Stimulated activated CD8-positive, alpha-beta memory T cell treated with anti-CD3 and anti-CD28 coated beads, Interleukin-7, amount 100 ng/mL, for 4 hours (primary cell): ENCODE data around the gene PPP2R5C.
"Not testable (repeated sequence)": the region's sequence is repeated elsewhere in the genome, so short reads cannot be mapped to it uniquely, and the experiment has no call there.

ENCODE experiments used
- DNase-seq, 2 donors: peaks; one replicate each; pipeline ENCODE4 v3.0.0-alpha.2; 2020; ENCODE audit warnings: low read depth in 2 of 2

Gene PPP2R5C

DNA sequence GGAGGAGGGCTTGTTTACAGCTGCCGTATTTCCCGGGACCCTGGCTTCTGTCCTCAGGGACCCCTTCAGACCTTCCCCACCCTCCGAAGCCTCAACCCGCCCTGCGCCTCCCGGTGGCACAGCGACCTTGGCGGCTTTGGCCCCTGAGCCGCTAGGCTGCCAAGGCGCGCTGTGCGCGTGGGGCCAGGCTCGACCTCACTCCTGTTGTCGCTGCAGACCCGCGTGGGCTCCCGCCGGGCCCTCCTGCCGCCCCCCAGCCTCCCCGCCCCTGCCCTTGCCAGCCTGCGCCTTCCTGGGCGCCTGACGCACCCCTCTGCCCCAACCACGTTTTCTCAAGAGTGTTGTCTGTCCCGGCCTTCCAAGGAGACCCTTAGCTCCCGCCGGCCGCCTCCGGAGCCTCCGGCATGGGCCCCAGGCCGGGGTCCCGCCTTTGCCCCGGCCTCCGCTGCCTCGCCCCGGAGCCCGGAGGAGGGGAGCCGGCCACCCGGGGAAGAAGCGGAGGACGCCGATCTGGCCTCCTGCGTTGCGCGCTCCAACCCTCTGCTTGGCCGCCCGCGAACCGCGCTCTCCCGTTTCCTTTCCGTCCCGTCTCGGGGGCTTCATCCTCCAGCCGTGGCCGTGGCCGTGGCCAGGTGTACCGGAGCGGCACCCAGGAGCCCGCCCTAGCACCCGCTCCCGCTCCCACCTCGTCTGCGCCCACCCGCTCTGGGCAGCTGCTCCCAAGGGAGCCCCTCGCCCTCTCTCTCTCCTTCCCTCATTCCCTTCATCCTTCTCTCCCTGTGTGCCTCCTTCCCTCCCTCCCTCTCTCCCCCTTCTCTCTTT is 19.9 kb downstream of the PPP2R5C start:
- peak in 1 of 2 donors; percentile 35 for DNase-seq

DNA sequence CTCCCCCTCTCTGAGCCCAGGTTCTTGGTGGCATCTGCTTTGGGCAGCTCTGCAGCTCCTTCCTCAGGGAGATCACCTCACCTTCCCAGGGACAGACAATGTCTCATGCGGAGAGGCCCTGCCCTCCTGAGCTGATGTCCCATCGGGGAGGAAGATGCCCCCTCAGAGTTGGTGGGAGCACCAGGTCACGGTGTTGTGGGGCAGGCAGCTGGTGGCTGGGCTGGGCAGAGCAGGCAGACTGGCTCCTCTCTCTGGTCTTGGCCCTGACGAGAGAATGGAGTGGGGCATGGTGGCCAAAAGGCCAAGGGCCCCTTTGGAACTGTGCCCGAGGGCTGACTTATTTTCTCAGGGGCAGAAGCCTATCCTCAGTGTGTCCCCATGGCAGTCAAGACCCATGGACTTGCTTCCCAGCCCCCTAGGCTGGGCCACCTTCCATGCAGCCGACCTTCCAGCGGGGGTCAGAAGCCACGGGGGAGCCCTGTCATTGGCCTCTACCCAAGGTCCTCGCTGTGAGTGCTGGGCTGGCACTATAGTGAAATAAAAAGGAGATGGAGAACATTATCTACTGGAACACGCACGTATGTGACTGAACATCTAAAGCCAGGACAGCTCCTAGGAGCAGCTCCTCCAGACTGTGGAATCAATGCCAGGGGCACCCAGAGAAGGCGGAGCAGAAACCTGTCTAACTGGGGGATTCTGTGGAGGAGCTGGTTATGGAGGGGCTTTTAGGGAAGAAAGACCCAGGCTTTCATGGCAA is 21.9 kb downstream of the PPP2R5C start:
- no peak for DNase-seq

DNA sequence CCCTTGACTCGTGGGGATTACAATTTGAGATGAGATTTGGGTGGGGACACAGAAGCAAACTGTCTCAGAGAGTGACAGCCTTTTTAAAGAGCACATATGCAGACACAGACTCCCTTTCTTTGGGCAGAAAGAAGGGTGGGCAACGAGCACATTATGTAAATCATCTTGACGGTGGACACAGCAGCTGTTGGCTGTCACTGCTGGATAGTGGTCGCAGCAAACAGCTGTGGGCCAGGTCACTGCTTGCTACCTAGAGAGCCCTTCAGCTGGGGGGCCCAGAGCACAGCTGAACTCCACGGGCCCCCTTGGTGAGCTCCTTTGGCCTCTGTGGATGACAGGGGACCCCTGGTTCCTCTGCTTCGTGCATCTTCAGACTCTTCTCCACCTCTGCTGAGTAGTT is 23.1 kb downstream of the PPP2R5C start:
- DNase-seq: no peak

DNA sequence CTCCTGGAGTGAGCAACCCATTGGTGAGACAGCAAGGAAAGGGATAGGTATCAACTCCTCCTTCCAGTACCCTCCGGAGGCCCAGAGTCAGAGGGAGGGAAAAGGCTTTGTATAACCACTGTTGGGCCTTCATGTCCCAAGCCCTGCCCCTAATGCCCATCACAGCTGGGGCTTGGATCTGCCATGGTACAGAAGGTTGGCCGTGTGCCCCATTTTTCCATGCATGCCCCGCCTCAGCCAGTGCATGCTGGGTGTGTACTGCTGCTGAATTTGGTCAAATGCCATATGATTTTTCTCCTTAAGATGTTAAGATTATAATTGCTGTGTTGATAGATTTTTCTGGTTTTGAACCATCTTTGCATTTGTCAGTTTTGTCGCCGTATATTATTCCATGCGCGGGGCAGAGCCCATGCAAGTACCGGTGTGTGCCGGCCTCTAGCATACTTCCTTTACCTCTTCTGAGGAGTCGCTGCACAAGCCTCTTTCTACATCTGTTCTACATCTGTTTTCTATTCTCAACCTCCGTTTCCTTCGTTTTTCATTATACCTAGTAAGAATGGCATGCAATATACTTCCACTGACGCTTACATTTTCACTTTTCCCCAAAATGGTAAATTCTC is 26.6 kb downstream of the PPP2R5C start:
- no peak for DNase-seq

DNA sequence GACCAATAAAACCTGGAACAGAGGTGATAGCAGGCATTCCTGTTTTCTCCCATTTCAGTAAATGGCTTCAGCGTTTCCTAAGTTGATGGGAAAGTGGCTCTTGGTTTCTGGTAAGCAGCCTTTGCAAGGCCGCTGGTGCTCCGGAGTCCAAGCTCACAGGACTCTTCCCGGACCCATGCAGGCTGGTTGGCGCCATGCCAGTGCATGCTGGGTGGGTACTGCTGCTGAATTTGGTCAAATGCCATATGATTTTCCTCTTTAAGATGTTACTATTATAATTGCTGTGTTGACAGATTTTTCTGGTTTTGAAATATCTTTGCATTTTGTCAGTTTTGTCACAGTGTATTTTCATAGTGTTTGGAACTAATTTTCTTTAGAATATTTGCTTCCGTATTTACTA is 27.7 kb downstream of the PPP2R5C start:
- DNase-seq: no peak

DNA sequence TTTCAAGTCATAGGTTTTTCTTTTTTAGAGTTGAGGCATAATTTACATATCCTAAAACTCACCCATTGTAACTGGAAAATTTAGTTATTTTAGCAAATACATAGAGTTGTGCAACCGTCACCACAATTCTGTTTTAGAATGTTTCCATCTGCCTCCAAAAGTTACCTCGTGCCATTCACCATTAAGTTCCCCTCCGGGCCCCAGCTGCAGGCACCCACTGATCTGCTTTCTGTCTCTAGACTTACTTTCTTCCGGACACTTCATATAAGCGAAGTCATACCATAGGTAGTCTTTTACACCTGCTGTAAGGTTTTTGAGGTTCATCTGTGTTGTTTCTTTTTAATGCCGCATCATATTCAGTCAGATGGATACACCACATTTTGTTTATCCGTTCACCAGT is 28.7 kb downstream of the PPP2R5C start:
- no peak for DNase-seq

DNA sequence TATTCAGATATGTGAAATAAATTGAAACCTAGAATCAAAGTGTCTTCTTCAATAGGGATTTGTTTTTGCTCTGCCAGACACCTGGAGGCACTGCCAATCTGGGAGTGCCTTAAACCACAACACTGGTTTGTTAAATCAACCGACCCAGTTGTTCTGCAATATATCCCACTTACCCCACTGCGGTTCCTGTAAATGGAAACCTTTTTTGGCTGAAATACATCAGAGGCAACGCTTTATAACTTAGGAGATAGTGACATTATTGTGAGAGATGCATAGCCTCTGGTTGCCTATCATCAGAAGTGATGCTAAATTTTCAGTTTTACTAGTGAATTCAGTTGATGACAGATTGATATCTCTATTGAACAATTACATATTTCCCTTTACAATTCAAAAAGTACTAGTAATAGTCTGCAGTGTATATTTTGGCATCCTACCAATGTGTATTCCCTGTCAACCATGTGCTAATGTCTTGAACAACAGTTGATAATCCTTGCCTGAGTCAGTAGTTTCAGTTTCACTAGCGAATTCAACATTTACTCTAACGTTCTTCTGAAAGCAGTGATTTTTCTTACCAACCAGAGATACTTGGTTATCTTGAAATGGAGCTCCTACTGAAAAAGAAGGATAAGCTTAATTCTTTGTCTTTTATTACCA is 30.5 kb downstream of the PPP2R5C start:
- no peak for DNase-seq

DNA sequence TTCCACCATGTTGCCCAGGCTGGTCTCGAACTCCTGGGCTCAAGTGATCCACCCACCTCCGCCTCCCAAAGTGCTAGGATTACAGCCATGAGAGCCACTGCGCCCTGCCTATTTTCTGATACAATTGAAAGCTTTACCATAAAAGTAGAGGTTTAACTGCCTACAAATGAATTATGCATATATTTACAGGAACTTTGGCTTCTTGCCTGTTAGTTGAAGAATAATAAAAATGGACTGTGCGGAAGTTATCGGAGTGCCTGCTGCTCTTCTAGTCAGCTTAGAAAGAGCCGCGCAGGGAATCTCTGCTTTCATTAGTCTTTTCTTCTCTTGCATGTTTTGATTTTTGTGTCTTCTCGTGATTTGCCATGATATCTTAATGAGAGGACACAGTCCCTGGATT is 34.5 kb downstream of the PPP2R5C start:
- no peak for DNase-seq

DNA sequence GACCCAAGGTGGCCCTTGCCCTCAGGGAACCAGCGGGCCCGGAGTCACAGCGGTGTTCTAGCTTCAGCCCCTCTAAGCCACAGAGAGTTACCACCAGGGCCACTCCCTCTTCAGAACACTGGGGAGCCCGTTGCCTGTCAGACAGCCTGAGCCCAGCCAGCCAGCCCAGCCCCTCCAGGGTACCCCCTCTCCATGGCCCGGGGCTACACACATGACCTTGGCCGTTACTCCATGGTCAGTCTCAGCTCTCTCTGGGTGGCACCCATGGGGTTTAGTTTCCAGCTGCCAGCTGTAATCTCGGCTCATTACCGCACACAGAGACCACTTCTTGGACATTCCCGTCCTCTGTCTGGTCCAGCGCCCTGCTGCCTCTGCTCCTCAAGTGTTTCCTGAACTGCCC is 35.0 kb downstream of the PPP2R5C start:
- DNase-seq: no peak

DNA sequence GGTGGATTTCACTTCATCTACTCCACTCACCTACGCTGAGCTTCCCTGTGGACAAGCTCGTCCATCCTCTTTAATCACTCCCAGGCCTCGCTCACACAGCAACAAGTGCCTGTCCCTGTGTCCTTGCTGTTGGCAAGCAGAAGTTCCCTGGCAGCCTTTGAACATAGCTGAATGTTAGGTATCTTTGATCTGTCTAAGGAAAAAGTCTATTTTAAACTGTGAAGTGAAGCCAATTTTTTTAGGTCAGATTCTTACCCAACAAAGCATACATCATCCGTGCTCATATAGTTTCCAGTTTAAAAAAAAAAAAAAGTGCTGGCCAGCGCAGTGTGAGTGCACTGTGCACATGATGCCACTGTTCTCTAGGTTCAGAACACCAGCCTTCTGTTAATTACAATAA is 36.3 kb downstream of the PPP2R5C start:
- no peak for DNase-seq

DNA sequence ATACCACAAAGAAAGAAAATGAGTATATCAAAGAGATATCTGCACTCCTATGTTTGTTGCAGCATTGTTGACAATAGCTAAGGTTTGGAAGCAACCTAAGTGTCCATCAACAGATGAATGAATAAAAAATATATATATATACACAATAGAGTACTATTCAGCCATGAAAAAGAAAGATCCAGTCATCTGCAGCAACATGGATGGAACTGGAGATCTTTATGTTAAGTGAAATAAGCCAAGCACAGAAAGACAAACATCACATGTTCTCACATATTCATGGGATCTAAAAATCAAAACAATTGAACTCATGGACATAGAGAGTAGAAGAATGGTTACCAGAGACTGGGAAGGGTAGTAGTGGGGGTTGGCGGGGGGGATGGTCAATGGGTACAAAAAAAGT is 42.9 kb downstream of the PPP2R5C start:
- not testable (repeated sequence) for DNase-seq

DNA sequence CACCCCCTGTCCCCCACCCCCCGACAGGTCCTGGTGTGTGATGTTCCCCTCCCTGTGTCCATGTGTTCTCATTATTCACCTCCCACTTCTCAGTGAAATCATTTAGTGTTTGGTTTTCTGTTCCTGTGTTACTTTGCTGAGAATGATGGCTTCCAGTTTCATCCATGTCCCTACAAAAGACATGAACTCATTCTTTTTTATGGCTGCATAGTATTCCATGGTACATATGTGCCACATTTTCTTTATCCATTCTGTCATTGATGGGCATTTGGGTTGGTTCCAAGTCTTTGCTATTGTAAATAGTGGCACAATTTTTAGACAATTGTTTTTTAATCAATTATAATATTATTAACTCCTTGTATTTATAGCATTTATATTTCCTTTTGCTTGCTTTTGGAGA is 44.7 kb downstream of the PPP2R5C start:
- DNase-seq: not testable (repeated sequence)

DNA sequence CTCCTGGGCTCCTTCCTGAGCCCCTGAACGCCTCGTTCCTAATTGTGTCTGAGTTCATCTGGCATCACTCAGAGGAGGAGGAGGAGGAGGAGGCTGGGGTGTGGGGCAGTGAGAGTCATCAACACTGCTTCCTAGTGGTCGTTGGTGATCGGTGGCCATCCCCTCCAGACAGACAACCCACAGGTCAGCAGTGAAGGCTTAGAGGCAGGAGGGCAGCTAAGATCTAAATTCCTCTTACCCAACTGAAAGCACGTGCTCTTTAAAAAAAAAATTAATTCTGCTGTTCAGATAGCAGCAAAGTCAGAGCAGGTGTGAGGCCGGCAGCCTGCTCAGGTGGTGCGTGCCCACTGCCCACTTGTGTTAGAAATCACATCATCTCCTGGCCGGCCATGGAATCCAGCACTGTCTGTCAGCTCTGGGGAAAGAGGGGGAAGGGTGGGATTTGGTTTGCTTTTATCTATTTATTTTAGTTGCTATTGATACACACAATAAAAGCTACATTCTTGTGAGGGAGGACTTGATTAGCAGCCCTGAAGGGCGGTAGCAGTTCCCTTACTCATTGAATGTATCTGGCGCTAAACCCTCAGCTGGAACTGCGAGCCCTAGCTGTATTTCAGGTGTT is 46.6 kb downstream of the PPP2R5C start:
- no peak for DNase-seq

DNA sequence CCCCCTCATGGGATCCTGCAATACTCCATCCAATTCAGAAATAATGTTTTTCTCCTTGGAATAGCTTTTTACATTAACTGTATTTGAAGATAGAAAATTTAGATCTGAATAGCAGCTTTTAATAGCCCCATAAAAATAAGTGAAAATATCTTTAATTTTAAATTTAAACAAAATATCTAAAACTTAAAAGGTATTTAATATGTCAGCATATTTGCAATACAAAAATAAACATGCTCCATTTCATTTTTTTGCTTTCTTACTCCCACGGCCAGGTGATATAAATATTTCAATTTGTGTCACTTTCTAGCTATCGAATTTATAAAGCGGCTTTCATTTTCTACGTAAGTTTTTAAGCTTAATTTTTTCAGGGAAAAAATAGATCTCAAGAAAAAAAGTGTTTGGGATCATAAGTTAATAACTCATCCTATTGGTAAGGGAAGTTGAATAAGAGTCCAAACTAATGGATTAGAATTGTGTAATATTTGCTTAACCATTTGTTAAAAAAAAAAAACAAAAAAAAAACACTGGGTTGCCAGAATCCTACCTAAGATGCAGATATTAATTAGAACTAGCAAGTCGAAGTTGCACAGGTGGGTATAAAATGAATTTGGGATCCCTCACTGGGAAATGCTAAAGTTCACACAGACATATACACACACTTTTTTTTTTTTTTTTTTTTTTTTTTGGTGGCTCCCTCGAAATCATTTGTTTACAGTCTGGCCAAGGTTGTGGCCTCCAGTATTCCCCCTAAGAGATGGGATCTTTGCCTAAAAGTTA is 47.6 kb downstream of the PPP2R5C start:
- no peak for DNase-seq

DNA sequence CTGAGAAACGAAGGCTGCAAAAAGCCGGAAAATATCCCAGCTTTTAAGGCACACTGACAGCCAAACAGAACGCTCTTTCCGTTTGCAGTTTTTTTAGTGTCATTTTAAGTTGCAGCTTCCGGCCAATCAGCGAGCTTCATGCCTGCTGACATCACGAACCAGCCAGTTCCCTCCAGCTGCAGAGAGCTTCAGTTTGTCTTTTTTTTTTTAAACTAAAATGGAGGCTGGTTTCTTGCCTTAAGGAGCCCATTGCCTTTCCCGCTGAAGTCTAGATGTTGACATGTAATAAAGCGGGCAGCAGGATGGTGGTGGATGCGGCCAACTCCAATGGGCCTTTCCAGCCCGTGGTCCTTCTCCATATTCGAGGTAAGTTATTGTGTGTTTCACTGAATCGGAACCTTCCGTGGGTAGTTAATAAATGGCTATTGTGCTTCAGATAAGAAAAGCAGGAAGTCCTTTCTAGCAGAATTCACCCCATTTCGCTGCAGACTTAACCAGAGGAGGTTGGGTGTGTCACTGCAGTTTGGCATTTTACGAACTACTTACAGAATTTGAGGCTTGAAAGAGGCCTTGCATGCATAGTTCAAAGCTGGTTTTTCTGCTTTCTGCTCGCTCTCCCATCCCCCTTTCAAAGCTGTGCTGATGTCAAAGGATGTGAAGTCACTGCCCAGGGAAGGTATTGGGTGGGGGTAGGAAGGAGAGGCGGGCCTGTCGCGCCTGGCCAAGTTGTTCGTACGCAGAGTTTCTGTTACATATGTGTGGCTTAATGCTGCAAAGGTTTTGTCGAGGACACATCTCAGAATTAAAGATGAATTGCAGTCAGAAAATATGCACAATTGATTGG is 48.4 kb downstream of the PPP2R5C start:
- DNase-seq: peak; percentile 70 to 73

DNA sequence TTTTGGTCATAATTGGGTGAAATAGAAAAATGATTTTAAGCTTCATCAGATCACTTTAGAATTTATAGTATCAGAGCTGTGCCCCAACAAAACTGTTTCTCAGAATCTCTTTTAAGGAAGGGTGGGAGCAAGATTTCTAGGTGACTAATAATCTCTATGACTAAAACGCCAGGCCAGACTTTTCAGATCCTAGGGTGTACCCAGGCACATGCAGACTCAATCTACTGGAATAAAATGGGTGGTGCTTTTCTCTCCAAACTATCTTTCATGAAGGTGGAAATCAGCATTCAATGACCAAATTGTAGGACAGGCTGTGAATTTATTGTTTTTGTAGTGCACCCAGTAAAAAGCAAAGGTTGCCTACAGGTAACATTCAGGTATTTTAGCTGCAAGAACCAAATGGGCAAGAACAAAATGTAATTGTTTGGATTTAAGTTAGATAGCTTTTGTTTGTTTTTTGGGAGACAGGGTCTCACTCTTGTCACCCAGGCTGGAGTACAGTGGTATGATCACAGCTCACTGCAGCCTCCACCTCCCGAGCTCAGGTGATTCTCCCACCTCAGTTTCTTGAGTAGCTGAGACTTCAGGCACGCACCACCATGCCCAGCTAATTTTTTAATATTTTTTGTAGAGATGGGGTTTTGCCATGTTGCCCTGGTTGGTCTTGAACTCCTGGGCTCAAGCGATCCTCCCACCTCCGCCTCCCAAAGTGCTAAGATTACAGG is 49.5 kb downstream of the PPP2R5C start:
- no peak for DNase-seq

DNA sequence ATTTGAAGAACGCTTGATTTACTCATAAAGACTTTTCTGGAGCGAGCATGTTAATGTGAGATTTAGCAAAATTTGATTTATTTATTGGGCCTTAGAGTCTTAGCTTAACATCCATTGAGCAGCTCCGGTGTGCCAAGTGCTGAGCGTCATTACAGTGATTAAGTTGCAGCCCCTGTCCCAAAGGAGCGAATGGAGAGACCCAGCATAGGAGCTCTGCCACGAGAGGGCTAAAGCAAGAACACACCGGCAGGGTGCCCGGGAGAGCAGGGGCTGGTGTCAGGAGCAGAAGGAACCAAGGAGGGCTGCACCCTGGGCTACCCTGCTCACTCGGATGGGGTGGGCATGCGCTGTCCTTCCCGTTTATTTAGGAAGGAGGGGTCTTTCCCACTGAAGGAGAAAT is 50.6 kb downstream of the PPP2R5C start:
- DNase-seq: no peak

DNA sequence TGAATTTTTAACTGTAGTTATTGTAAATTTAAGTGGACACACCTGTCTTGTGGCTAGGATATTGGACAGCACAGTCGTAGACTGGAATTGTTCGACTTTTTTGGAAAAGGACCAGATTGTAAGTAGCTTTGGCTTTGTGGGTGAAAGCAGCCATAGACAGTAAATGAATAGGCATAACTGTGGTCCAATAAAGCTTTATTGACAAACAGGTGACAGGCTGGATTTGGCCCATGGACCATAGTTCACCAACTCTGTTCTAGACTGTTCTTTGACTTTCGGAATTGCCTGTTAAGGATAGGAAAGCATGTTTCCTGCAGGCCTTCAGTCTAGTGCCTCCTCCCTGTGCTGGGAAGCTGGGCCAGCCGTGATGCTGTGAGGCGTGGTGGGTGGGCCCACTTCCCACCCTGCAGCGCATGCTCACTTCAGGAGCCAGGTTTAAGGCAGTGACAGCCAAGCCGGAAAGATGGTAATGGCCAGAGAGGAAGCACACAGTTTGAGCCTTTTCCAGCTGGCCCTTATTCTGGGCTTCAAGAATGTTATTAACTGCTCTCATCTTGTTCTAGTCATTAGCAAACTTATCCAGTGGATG is 51.8 kb downstream of the PPP2R5C start:
- no peak for DNase-seq

DNA sequence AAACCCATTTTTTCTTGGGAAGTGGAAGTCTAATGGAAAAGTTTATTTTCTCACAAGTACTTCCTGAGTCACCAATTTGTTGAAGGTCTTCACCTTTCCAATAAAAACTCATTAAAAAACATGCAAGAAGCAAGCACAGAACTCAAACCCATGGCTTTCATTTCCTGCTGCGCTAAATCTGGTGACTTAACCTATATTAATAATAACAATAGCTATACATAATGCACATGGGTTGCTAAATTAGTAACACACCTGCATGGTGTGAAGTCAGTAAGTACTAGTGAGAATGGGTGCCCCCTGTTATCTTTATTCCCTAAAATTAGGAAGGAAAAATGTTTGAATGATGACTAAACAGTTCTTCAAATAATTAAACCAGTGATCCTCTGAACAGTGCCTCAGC is 52.3 kb downstream of the PPP2R5C start:
- DNase-seq: no peak
